Measurements from ENCODE around the gene CA14.

Gene CA14

GRCh38 chr1:150311762-150312161 is 54.2 kb downstream of the CA14 start:
- no peak overlapping the region for H3K4me3 ChIP-seq (ENCODE audit: low read depth, low read length)
- DNase-seq (ENCODE audit: low read depth, low spot score) = no peak
- in situ Hi-C loops (cut with HindIII; ENCODE audit: low sequenced_read_pairs) = no loop called here
- no peak for TF ChIP-seq CTCF (IDR thresholded peaks at IDR 0.05; ENCODE audit: low read depth, low read length)

Data from astrocyte of the spinal cord (primary cell).